ENCODE measurements around the gene KCTD1.

The KCTD1 gene

DNA sequence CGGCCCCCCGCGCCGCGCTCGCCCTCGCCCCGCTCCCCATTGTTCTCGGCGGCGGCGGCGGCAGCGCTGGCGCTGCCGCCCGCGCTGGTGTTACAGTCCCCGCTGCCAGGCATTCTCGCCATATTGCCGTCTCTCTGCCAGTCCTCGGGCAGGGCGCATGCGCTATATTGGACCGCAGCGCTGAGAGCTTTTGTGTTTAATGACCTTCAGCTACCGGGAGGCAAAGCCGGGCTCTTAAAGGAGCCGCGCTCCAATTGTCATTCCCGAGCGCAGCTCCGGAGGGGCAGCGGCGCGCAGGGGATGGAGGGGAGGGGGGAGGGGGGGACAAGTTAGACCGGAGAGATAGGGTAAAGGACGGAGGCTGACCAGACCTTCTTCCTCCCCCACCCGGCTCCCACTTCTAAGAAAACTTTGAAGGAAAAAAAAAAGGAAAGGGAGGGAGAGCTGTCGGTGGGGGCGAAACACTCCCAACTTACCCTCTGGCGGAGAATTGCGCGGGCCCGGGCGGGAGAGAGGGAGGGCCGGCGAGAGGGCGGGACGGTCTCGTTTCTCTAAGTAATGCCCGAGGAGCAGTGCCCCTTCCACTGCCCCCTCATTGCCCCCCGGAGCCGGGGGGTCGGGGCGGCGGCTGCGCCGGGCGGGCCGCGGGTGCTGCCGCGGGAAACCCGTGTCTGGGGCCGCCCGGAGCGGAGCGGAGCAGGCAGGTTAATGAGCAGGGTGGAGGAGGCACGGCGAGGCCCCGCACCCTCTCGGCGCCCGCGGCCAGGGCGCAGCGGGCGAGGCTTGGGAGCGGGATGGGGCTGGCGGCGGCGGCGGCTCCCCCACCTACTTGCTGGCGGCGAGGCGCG, at the start of gene KCTD1:
KCTD1 (minus strand) TSS at position 139 of the 848 bp plus-strand sequence; CDS start at position 122, 17 bp downstream.
- peak; percentile 90 for DNase-seq

DNA sequence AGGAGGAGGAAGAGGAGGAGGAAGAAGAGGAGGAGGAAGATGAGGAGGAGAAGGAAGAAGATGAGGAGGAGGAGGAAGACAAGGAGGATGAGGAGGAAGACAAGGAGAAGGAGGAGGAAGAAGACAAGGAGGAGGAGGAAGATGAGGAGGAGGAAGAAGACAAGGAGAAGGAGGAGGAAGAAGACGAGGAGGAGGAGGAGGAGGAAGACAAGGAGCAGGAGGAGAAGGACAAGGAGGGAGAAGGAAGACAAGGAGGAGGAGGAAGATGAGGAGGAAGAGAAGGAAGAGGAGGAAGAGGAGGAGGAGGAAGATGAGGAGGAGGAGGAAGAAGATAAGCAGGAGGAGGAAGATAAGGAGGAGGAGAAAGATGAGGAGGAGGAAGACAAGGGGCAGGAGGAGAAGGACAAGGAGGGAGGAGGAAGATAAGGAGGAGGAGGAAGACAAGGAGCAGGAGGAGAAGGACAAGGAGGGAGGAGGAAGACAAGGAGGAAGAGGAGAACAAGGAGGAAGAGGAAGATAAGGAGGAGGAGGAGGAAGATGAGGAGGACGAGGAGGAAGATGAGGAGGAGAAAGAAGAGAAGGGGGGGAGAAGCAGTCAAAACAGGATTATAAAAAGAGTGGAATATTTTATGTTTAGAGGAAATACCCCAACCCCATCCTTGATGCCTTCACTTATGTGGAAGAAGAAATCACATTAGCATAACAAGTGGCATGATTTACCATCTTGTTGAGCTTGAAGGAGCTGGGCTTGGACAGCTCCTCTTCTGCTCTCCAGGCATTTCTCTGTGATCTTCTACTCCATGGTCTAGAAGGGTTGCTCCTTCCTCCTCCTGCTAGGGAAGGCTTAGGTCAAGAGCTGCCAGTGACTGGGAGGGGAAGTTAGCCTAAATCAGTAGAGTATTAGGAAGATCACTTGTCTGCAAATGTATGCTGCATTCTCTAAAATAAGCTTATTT, 45.3 kb upstream of the KCTD1 start:
- DNase-seq = no peak

DNA sequence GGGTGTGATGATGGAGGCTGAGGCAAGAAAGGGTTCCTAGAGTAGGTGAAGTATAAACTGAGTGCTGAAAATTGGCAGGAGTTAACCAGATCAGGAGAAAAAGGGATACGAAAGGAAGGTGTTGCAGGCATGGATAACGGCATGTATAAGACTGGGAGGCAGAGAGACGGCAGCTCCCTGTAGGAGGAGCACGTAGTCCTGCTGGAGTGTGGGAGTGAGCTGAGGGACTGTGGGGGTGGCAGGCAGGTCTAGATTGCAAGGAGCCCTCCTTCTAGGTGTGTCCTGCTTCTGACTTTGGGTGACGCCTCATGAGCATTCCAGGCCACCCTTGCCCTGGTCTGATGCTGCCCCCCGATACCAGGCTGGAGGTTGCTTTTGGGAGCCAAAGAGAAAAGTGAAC, 36.4 kb upstream of the KCTD1 start:
- DNase-seq = no peak

DNA sequence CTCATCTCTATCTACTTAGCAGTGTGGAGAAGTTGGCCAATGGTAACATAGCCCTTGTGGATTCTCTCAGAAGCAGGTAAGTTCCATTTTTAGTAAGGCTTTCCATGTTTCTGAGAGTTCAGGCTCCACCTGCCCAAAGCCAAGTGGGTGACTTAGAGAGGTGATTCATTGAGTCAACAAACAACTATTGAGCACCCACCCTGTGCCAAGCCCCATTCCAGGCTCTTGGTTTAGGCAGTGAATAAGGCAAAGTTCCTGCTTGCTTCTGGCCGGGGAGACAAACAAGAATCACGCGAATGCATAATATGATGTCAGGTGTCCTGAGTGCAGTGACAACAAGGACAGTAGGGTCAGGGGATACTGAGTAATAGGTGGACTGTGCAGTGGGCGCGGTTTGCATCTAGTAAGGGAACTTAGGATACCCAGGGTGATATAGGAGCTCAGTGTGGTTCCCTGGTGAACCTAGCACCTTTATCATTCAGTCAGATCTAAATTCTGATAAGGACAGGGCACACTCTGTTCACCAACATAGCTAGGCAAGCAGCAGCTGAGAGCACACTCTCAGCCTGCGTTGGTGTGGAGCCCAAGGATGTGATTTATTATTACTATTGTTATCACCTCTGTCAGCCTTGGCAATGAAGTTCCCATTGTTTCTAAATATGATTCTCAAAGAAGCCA, 31.7 kb upstream of the KCTD1 start:
- DNase-seq = no peak

DNA sequence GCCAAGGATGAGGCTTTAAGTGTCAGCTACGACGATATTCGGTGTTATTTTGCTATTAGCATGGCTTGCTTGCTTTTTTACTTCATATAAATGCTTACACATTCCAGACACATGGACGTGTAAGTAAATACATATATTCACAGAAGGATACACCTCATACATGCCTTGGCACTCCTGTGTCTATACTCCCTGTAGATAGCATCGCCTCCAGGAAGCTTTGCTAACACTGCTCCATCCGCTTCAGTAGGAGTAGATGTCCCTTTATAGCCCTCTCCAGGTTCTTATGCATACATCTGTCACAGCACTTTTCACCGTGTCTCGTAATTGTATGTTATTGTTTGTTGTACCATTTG, 27.5 kb upstream of the KCTD1 start:
- no peak for DNase-seq

DNA sequence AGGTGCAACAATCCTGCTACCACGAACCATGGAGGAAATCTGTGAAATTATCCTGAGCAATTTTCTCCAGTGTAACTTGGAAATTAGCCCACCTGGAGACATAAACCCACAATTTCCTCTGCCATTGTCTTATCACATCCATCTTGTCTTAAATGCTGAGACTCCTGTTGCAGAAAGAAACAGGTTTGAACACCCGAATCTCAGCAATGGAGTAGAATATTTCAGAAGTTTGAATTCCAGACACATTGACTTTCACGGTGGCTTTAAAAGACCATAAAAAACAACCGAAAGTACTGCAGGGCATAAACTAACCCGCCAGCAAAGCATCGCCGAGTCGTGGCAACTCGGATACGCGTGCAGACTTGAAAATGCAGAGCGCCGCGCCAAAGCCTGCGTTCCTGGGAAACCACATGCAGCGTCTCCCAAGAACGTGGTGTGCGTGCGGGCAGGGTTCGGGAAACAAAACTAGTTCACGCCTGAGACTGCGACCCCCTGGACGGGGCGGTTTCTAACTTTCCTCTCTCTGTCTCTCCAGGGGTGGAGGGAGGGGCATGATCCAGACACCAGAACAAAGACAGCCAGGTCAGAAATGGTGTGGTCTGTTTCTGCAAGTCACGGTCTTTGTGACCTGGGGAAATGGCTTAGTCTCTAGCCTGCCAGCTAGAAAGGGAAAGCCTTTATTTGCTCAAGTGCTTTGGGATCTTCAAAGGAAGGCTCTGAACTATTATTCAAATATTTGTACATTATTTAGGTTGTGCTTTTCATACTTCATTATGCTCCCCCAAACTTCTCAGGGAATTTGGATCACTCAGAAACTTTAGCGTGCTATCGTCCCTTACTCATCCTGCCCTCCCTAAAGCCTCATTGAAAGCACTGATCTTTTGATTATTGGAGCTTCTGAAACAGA, 26.9 kb upstream of the KCTD1 start:
- peak; percentile 73 for DNase-seq

DNA sequence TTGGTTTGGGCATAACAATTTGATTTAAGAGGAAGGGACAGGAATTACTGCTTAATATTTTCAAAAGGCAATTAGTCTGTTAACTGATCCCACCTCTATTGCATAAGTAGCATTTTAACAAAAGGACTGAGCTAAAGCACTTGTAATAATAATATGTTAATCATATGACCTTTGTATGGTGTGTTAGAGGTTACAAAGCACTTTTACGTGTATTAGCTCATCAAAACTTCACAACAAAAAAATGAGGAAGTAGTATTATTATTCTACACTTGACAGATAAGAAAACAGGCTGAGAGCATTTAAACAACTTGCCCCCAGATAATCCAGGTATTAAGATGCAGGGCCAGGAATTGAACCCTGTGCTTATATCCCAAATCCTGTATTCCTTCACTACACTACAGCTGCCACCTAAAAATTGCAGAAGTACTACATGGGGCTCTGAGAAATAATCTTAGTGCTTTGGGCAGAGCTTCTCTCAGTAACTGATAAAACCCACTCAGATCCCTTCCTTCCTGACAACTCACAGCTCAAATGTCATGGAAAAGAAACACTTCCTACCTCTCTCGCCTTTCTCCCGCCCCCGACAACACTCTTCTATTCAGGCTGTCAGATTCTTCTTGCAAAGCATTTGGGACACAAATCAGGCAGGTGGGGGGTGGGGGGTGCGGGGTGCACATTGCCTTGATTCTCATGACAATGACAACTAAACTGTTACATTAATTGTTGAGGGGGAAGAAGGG, 20.7 kb upstream of the KCTD1 start:
- DNase-seq = no peak

DNA sequence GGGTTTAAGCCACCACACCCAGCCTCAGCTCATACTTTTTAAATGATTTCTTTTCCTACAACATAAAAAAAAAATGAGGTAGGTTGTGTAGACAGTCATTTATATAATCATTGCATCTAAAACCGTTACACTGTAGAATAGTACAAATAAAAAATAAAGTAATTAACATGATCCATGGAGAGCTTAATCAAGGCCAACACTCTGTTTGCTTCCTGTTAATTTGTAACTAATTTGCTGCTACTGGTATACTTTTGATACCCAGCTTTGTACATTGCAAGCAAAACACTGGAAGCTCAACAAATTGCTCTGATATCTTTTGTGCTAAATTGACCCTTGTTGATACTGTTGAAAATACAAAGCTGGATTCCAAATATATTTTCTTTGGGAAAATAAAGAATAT, 20.2 kb upstream of the KCTD1 start:
- no peak for DNase-seq

DNA sequence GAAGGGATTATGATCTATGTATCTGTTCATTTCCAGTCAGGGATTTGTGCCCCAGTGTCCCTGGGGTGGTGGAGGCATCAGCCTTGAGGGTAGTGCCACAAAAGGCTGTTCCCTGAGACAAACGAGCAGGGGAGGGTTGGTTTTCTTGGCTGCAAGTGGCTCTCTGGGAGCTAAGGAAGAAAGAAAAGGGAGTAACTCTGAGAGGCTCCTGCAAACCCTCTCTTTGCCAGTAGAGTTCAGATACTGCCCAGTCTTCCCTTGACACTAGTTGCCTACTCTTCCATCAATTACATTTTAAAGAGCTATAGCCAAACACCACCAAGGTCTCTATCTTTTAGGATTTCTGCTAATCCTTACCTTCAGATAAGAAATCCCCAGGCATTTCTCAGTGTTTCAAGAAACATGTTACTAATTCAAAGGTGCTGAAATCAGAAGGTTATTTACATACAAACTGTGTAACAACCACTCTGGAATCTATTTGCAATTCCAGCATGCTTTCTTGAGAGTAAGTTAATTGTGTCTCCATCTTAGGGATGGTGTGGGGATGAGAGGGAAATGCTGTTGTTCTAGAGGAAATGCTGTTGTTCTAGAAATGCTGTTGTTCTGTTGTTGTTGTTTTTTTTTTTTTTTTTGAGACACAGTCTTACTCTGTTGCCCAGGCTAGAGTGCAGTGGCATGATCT, 18.7 kb upstream of the KCTD1 start:
- no peak for DNase-seq

DNA sequence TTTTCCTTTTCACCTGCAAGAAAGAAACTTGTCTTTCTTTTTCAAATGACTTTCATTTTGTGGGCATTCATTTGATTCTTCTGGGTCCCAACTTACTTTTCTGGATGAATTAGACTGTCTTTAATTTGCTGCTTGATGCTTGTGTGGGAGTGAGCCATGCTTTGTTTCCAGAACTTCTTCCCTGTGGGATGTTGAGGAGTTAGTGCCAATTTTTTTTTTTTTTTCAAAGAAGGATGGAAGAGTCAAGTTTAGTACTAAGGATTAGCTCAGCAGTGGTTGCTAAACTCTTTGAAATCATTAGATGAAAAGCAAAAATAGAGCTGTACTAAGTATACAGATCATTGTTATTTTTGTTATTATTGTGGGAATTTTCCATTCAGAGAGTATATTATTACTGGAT, 17.2 kb upstream of the KCTD1 start:
- DNase-seq = no peak

DNA sequence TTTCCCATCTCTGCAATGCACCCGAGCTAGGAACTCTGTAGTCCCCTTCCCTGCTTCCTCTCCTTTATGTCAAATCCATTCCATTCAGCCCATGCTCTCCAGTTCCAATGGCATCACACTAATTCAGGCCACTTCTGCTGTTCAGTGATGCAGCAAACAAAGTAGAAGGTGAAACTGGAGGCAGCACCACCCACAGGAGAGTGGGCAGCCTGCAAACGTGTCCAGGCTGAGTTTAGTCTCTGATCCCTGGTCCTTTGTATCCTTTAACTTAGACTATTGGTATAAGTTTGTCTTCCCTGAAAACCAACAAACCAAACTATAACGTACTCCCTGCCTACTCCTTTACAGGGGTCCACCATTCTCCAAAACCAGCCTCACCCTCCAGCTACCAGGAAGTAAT, 14.7 kb upstream of the KCTD1 start:
- DNase-seq = no peak

DNA sequence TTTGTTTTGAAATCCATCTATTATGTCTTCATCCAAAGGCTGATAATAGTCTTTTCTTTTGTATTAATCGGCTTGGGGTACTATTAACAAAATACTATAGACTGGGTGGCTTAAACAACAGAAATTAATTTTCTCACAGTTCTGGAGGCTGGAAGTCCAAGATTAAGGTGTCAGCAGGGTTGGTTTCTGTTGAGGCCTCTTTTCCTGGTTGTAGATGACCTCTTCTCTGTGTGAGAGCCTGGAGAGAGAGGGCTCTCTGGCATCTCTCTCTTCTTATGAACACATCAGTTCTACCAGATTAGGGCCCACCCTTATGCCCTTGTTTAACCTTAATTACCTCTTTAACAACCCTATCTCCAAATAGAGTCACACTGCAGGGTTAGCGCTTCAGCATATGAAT, 14.2 kb upstream of the KCTD1 start:
- no peak for DNase-seq

DNA sequence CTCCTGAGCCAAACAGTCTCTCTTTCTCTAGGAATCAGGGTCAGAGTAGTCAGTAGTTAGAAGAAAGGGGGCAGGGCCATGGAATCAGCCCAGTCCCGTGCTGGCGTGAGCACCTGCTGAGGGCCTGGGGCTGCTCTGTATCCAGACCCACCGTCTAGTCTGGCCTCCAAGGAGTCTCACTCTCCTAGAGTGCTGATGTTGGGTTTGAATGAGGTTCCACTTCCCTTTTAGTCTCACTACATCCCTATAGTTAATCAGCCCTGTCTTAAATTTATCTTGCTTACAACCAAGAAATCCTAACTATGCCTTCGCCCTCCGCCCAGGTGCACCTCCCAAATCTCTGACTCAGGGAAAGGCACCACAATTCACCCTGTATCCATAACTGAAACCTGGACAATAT, 13.4 kb upstream of the KCTD1 start:
- no peak for DNase-seq

DNA sequence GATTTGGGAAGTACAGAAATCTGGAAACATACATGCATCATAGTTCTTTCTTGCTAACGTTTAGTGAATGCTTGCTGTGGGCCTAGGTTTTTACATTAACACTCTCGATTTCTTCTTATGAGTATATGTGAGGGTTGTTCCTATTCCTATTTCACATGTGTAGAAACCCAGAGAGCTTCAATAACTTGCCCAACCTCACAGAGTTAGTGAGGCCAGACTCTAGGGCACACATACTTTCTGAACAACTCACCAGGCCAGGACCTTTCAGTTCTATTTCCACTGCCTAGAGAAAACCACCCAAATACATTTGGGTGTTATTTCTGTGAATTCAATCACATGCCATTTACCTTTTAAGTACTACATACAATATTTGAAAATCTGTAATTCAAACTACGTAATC, 8.2 kb upstream of the KCTD1 start:
- DNase-seq = no peak

DNA sequence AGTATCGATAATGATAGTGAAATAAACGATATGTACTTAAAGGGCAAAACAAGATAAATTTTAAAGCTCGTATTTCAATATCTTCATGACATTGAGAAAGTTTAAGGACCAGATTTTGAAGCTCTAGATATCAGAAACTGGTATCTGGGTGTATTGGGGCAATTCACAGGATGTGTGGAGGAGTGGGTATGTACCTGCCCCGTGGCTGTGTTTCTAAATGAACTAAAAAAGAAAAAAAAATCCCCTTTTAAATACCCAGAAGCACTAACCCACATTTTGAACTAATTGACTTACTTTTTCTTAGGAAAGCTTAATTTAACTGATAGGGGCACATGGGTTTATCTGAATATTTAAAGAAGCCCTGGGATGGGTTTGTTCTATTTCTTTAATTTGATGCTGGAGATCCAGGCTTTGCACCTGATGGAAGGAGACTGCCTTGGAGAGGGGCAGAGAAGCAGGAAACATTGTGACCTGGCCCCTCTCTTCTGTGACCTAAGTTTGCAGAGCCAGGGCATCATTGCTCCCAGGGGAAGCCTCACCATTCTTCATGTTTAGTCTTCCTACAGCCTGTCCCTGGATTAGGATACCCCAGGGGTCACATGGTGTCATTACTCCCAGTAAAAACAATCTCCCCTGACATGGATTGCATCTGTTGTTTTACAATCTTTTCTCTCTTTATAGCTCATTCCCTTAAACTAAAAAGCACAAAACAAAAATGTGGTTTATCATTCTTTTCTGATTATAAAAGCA, 7.6 kb upstream of the KCTD1 start:
- DNase-seq = no peak

DNA sequence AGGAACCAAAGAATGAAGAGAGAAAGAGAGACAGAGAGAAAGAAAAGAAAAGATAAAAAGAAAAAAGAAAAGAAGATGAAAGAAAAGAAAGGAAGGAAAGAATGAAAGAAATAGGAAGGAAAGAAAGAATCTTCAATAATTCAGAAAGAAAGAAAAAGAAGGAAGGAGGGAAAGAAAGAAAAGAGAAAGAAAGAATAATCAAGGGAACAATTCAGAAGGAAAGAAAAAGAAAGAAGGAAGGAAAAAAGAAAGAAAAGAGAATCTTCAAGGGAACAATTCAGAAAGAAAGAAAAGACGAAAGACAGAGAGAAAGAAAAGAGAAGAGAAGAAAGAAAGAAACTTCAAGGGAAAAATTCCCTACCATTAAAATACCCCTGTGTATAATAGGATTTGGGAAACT, 5.6 kb upstream of the KCTD1 start:
- no peak for DNase-seq

DNA sequence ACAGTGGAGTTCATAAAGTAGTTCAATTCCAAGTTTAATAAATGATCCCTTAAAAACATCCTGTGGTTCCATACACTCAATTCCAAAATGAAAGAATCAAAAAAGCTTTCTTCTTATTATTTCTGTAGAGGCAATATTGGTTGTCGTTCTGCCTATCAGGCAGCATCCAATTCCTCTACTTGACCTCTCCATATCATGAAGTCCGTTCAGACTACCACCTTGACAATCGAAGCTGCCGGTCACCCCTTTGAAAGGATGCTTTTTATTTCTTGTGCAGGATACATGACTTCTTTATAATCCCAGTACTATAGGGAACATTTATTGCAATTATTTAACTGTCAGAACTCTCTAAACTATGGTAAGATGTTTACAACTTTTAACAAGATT, 3.3 kb upstream of the KCTD1 start:
- no peak for DNase-seq

DNA sequence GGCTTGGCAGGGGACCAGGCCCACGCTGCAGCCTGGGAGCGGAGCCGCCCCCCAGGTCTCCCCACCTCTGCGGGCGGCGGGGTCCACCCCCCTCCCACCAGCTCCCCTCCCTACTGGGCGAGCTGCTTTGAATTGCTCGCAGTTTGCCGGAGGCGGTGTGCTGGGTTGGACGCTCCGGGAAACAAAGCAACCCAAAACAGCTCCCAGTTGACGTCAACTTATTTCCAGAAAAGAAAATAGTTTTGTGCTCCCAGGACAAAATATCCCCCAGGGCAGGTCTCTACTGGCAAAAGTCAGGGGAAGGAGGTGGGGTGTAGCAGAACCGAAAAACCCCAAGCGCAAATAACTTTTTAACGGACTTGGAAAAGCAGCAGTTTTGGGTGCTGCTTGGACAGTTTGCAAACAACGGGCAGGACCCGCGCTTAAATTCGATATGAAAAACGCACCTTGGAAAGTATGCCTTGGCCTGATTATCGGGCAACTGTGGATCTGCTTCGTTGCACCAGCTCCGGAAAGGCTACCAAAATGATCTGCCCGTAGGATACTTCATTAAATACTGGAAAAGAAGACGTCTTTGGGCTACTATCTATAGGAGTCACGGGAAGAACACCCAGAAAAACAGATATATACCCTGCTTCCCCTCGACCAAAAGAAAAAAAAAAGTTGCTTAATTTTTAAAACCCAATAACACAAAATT, 2.8 kb upstream of the KCTD1 start:
- no peak for DNase-seq

DNA sequence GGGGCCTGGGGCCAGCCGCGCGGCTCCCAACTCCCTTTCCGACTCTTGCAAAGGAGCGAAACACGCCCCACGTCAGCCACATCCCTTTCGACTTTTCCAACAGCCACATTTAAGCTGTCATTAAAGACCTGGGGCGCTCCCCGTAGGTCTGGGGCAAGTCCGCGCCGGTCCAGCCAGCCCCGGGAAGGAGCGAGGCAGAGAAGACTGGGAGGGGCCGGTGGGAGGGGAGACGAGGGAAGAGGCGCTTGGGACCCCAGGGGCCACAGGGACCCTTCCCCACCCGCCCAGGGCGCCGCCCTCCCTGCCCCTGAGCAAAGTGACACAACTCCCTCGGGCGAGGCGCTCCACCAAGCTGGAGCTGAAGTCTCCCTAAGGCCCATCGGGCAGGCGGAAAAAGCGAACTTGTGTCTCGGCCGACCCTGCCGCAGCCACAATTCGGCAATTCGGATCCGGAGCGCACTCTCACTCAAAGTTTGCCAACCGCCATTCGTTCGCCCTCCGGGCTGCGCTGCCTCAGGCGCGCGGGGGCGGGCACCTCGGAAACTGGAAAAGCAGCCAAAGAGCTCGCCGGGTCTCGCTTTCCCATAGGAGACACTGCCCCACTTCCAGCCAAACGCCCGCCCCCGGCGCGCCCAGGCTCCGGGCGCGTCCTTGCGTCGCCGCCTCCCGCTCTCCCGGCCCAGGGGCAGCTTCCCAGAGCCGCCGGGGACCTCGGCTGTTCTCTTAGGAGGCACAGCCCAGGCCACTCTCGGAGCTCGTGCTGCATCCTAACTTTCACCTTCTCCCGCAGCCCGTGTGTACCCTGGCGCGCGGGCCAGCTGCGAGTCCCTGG, 1.1 kb upstream of the KCTD1 start:
- peak; percentile 49 for DNase-seq
